GM18519 (cell line): ENCODE measurements around the gene FNTB.

Experiments
- ATAC-seq: cut with Tn5 transposase; IDR thresholded peaks from one replicate; pipeline ENCODE4 v1.9.1; 2021; ENCODE audit warnings: mild to moderate bottlenecking, moderate library complexity; ENCODE audit not compliant: unreplicated experiment, low FRiP score

FNTB gene

GRCh38 chr14:65106736-65107135 is 120.0 kb downstream of the FNTB start:
- no peak for ATAC-seq

GRCh38 chr14:65107200-65107599 is 120.5 kb downstream of the FNTB start:
- no peak for ATAC-seq

GRCh38 chr14:65109357-65109756 is 122.7 kb downstream of the FNTB start:
- no peak for ATAC-seq

GRCh38 chr14:65110525-65110924 is 123.8 kb downstream of the FNTB start:
- no peak for ATAC-seq
